Lower leg skin (tissue), 3 donors: Measurements from ENCODE around the gene ZNF471.

Source experiments
- CTCF ChIP-seq, 3 donors: fragments of 450-650 bp; IDR thresholded peaks; one replicate each; pipeline ENCODE4 v1.5.1; 2016; ENCODE audit warnings: antibody characterized with exemption in 3 of 3, mild to moderate bottlenecking in 3 of 3, moderate library complexity in 2 of 3
- POLR2A ChIP-seq, 2 donors: fragments of 450-650 bp; IDR thresholded peaks; one replicate each; pipeline ENCODE4 v1.6.1; 2016 to 2017; ENCODE audit warnings: antibody characterized with exemption in 2 of 2, mild to moderate bottlenecking in 1 of 2, moderate library complexity in 1 of 2

GRCh38 chr19:56567274-56568120 is 59.8 kb downstream of the ZNF471 start, which contains the start of gene ZNF470:
- TF ChIP-seq CTCF (IDR thresholded peaks at IDR 0.05), result no peak
- TF ChIP-seq POLR2A (IDR thresholded peaks at IDR 0.05), result no peak
